H1 (cell line): ENCODE measurements around the gene USP6. TPM values are rescaled to one million over a fixed set of nuclear protein-coding genes. Genes with fewer than 3 reads are reported as not detected.

ENCODE experiments used
- CTCF ChIA-PET: fragments of 300-600 bp; sonication (Branson Sonifier 250); formaldehyde crosslinking; loops from one replicate; lab custom pipeline; 2021; ENCODE audit not compliant: partially characterized antibody; lab: Charles Lee
- POLR2A ChIA-PET: fragments of 300-600 bp; sonication (Branson Sonifier 250); formaldehyde crosslinking; loops from one replicate; lab custom pipeline; 2021; ENCODE audit warnings: inconsistent platforms; ENCODE audit not compliant: partially characterized antibody; lab: Charles Lee
- DNase-seq, 2 experiments: peaks; one replicate each; pipeline versions ENCODE4 v3.0.0 to v3.0.0-alpha.2; 2010 to 2022; ENCODE audit warnings: low spot score in 2 of 2, low read depth in 1 of 2, mixed read lengths in 1 of 2
- FAIRE-seq: peaks from 2 replicates; lab custom pipeline; 2011; peaks lifted over from hg19 to GRCh38; lab: Jason Lieb, UNC
- H2AFZ ChIP-seq: 2 replicates; pipeline ENCODE4 v1.8.1; 2012; ENCODE audit warnings: low read length, inconsistent platforms
- H2AK5ac ChIP-seq: 2 replicates; pipeline ENCODE4 v1.6.1; 2013; ENCODE audit warnings: low read depth, low read length
- H2BK120ac ChIP-seq: replicated peaks from 2 replicates; pipeline ENCODE3; 2013; ENCODE audit warnings: low read depth, low read length, inconsistent platforms
- H2BK12ac ChIP-seq: 2 replicates; pipeline ENCODE4 v1.6.1; 2013; ENCODE audit warnings: low read depth, low read length
- H2BK15ac ChIP-seq: 2 replicates; pipeline ENCODE4 v1.6.1; 2013; ENCODE audit warnings: low read length
- H2BK20ac ChIP-seq: 2 replicates; pipeline ENCODE4 v1.6.1; 2013; ENCODE audit warnings: low read length
- H2BK5ac ChIP-seq: 2 replicates; pipeline ENCODE4 v1.6.1; 2013; ENCODE audit warnings: low read depth, low read length
- H3K14ac ChIP-seq: 2 replicates; pipeline ENCODE4 v1.6.1; 2013; ENCODE audit warnings: inconsistent platforms; ENCODE audit not compliant: insufficient read length
- H3K18ac ChIP-seq: 2 replicates; pipeline ENCODE4 v1.6.1; 2013; ENCODE audit warnings: low read length; ENCODE audit errors: extremely low read depth
- H3K23ac ChIP-seq: 2 replicates; pipeline ENCODE4 v1.6.1; 2013; ENCODE audit warnings: inconsistent platforms; ENCODE audit not compliant: insufficient read length
- H3K23me2 ChIP-seq: 2 replicates; pipeline ENCODE4 v1.6.1; 2013; ENCODE audit warnings: low read depth, low read length
- H3K27ac ChIP-seq: 2 replicates; pipeline ENCODE4 v1.6.1; 2011; ENCODE audit warnings: low read depth, low read length, inconsistent platforms
- H3K27me3 ChIP-seq, 4 experiments: replicated peaks in 1 of 4; 1 replicate in 1 of 4; 2 replicates in 3 of 4; pipeline versions ENCODE4 v1.6.1 to v1.8.1; 2011 to 2013; ENCODE audit warnings: low read length in 3 of 4, mild to moderate bottlenecking in 3 of 4, inconsistent platforms in 2 of 4, mixed read lengths in 2 of 4, moderate library complexity in 1 of 4; ENCODE audit not compliant: control insufficient read depth in 3 of 4, insufficient read depth in 3 of 4; ENCODE audit errors: extremely low read depth in 1 of 4
- H3K36me3 ChIP-seq, 4 experiments: 2 replicates each; pipeline versions ENCODE4 v1.6.1 to v1.8.1; 2011 to 2013; ENCODE audit warnings: mild to moderate bottlenecking in 4 of 4, low read length in 3 of 4, moderate library complexity in 2 of 4, control low read depth in 1 of 4, inconsistent platforms in 1 of 4; ENCODE audit not compliant: insufficient read depth in 4 of 4, control insufficient read depth in 2 of 4
- H3K4ac ChIP-seq: replicated peaks from 2 replicates; pipeline ENCODE3; 2013; ENCODE audit warnings: low read length, low read depth, mixed read lengths, inconsistent platforms; ENCODE audit not compliant: insufficient read length
- H3K4me1 ChIP-seq, 4 experiments: replicated peaks in 1 of 4; 1 replicate in 1 of 4; 2 replicates in 3 of 4; pipeline versions ENCODE4 v1.6.1 to v1.8.1; 2011 to 2013; ENCODE audit warnings: low read length in 3 of 4, inconsistent platforms in 2 of 4, mixed read lengths in 1 of 4; ENCODE audit not compliant: insufficient read depth in 4 of 4, control insufficient read depth in 3 of 4
- H3K4me2 ChIP-seq, 2 experiments: 2 replicates each; pipeline versions ENCODE4 v1.6.1 to v1.8.1; 2011 to 2013; ENCODE audit warnings: low read depth in 2 of 2, low read length in 2 of 2, control low read depth in 1 of 2, inconsistent platforms in 1 of 2, mild to moderate bottlenecking in 1 of 2; ENCODE audit not compliant: insufficient read depth in 1 of 2
- H3K4me3 ChIP-seq, 4 experiments: fragments of 200-600, 300-600 bp in 1 of 4; sonication (generic), shearing (Covaris generic), sonication (Bioruptor Twin) in 1 of 4; 2 replicates each; pipeline versions ENCODE4 v1.5.1 to v1.8.1; 2011 to 2016; ENCODE audit warnings: low read length in 4 of 4, low read depth in 3 of 4, control low read depth in 2 of 4, inconsistent platforms in 2 of 4, mild to moderate bottlenecking in 2 of 4, mixed read lengths in 1 of 4, moderate library complexity in 1 of 4; ENCODE audit not compliant: insufficient read depth in 2 of 4; ENCODE audit errors: extremely low read depth in 1 of 4
- H3K56ac ChIP-seq: replicated peaks from 2 replicates; pipeline ENCODE3; 2013; ENCODE audit warnings: low read depth, mild to moderate bottlenecking, mixed read lengths, low read length, inconsistent platforms; ENCODE audit not compliant: insufficient read length
- H3K79me1 ChIP-seq: 2 replicates; pipeline ENCODE4 v1.6.1; 2013; ENCODE audit warnings: low read depth, low read length, control low read depth
- H3K79me2 ChIP-seq, 2 experiments: 2 replicates each; pipeline versions ENCODE4 v1.6.1 to v1.8.1; 2012 to 2013; ENCODE audit warnings: low read length in 2 of 2, mild to moderate bottlenecking in 2 of 2, inconsistent platforms in 1 of 2; ENCODE audit not compliant: insufficient read depth in 2 of 2, control insufficient read depth in 1 of 2
- H3K9ac ChIP-seq, 4 experiments: replicated peaks in 1 of 4; 1 replicate in 1 of 4; 2 replicates in 3 of 4; pipeline versions ENCODE4 v1.6.1 to v1.8.1; 2011 to 2013; ENCODE audit warnings: low read depth in 3 of 4, low read length in 3 of 4, control low read depth in 2 of 4, mild to moderate bottlenecking in 2 of 4, moderate library complexity in 2 of 4, inconsistent platforms in 1 of 4; ENCODE audit errors: extremely low read depth in 1 of 4
- H3K9me3 ChIP-seq, 2 experiments: 2 replicates each; pipeline versions ENCODE4 v1.6.1 to v1.8.1; 2012 to 2013; ENCODE audit warnings: mild to moderate bottlenecking in 2 of 2, moderate library complexity in 2 of 2, control low read depth in 1 of 2, inconsistent platforms in 1 of 2, low read depth in 1 of 2, low read length in 1 of 2, mixed read lengths in 1 of 2; ENCODE audit not compliant: insufficient read depth in 2 of 2
- H4K20me1 ChIP-seq, 2 experiments: replicated peaks in 1 of 2; 2 replicates each; pipeline versions ENCODE3 to v1.8.1; 2011 to 2013; ENCODE audit warnings: inconsistent platforms in 2 of 2, low read length in 2 of 2, mild to moderate bottlenecking in 1 of 2; ENCODE audit not compliant: insufficient read depth in 2 of 2, control insufficient read depth in 1 of 2
- H4K5ac ChIP-seq: 2 replicates; pipeline ENCODE4 v1.6.1; 2013; ENCODE audit warnings: low read length, low read depth, mixed read lengths, inconsistent platforms; ENCODE audit not compliant: insufficient read length
- H4K8ac ChIP-seq: 2 replicates; pipeline ENCODE4 v1.8.0; 2013; ENCODE audit warnings: mild to moderate bottlenecking, moderate library complexity, low read length, inconsistent platforms; ENCODE audit not compliant: insufficient read depth; ENCODE audit errors: extremely low read depth
- H4K91ac ChIP-seq: replicated peaks from 2 replicates; pipeline ENCODE3; 2013; ENCODE audit warnings: low read length, mixed read lengths, inconsistent platforms; ENCODE audit not compliant: insufficient read length
- TEAD4 ChIP-seq: IDR thresholded peaks from 2 replicates; pipeline ENCODE4 v1.6.1; 2012; ENCODE audit warnings: low read depth, low read length, inconsistent platforms, mixed read lengths
- WGBS, 2 experiments: shearing (Covaris generic) in 1 of 2; methylation state at CpG; one replicate each; pipeline versions ENCODE4 v1.1.6 to v1.1.7; 2013 to 2015; ENCODE audit warnings: low lambda C conversion rate in 2 of 2, mixed read lengths in 2 of 2, inconsistent platforms in 1 of 2, low coverage in 1 of 2, missing lambda C conversion rate in 1 of 2; ENCODE audit not compliant: insufficient replicate concordance in 2 of 2, insufficient coverage in 1 of 2, insufficient read length in 1 of 2; ENCODE audit errors: extremely low coverage in 1 of 2, missing lambda C conversion rate in 1 of 2; 5-methylcytosine and 5-hydroxymethylcytosine counted together
- polyA plus RNA-seq, 7 experiments: library from polyadenylated mRNA; depleted of rRNA in 3 of 7; stranded (reverse) in 5 of 7; unstranded in 2 of 7; fragments of >200 nt in 5 of 7; fragments of 200-250 nt in 2 of 7; gene quantifications; 1 replicate in 5 of 7; 2 replicates in 1 of 7; 4 replicates in 1 of 7; pipeline versions ENCODE4 v1.2.1 to v1.2.3, GENCODE V29; 2011 to 2013; ENCODE audit warnings: missing spikeins in 2 of 7, mixed read lengths in 2 of 7
- total RNA-seq: library from RNA; stranded (reverse); fragmentation: NEBNext Ultra II Directional; extraction: Animal tissue kit (Norgen Biotek cat#: 25700); gene quantifications from 2 replicates; pipeline ENCODE4 v1.2.1, GENCODE V29; 2021

Gene USP6
- total and polyA plus RNA-seq, 2 of the 8 experiments (the other 6 are each of a cell fraction or from before 2014, with no cell fraction given): 0.08 to 0.32 TPM

DNA sequence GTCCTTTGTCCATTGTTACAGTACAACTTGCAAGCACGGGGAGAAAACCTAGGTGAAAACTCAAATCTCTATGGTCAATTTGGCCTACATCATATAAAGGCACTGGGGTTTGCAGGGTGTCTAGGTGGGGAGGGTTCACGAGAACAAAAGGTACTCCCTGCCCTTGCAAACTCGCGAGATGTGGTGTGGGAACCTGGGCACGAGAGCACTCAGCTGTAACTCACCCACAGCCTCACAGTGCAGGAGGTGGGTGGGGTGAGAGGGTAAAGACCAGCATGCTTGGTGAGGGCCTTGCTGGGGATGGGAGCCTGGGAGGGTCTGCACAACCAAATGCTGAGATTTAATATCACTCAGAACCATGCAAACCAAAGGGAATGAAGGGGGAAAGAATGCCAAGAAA lies 94.3 kb downstream of the USP6 start:
- H2BK5ac ChIP-seq: no peak overlapping the region
- no peak for DNase-seq
- no peaks in the 10 kb centered on the region for H3K79me2 ChIP-seq
- no peak overlapping the region for H3K9ac ChIP-seq
- no peak overlapping the region for H3K14ac ChIP-seq
- H4K8ac ChIP-seq: no peak overlapping the region
- no peak overlapping the region for H3K27ac ChIP-seq
- no peak overlapping the region for H2BK120ac ChIP-seq
- H3K18ac ChIP-seq: no peak overlapping the region
- H3K4me3 ChIP-seq: no peak overlapping the region
- no peaks in the 10 kb centered on the region for H3K79me1 ChIP-seq
- H3K27me3 ChIP-seq: no peaks in the 10 kb centered on the region
- no peak overlapping the region for H4K91ac ChIP-seq
- no peaks in the 10 kb centered on the region for H4K20me1 ChIP-seq
- H3K4me1 ChIP-seq: no peaks in the 10 kb centered on the region
- H3K9me3 ChIP-seq: no peaks in the 10 kb centered on the region
- H3K4me2 ChIP-seq: no peak overlapping the region
- H3K4ac ChIP-seq: no peak overlapping the region
- no peak overlapping the region for H4K5ac ChIP-seq
- no peak overlapping the region for H3K56ac ChIP-seq
- H2AFZ ChIP-seq: no peak overlapping the region
- no peak overlapping the region for H2BK12ac ChIP-seq
- H2BK15ac ChIP-seq: no peak overlapping the region
- FAIRE-seq: no peak
- TF ChIP-seq TEAD4: no peak
- H3K23me2 ChIP-seq: no peaks in the 10 kb centered on the region
- H2AK5ac ChIP-seq: no peak overlapping the region
- WGBS, 2 experiments: 97% methylated on average over 5 of the region's 5 CpGs; no CpG with 5 or more reads in 1 of the 2 experiments
- no peak overlapping the region for H2BK20ac ChIP-seq
- ChIA-PET CTCF (interaction anchor here (1.1 to 1.3 kb wide), 2 partner anchors 28 to 97 kb away, joined by 3 to 8 read pairs; no protein-coding TSS in a partner anchor), POLR2A (interaction anchor here (1.6 kb wide), 1 partner anchor 19 kb away, joined by 3 read pairs; the partner anchor contains the start of gene ZNF594)
- H3K23ac ChIP-seq: no peak overlapping the region
- H3K36me3 ChIP-seq: no peaks in the 10 kb centered on the region
